HG02943 (cell line): ENCODE measurements around the gene NTRK2.

Experiments
- ATAC-seq: cut with Tn5 transposase; IDR thresholded peaks from one replicate; pipeline ENCODE4 v1.9.1; 2021; ENCODE audit warnings: mild to moderate bottlenecking, low read depth, moderate library complexity; ENCODE audit not compliant: unreplicated experiment

Gene NTRK2

GRCh38 chr9:84953797-84954705 is 284.5 kb downstream of the NTRK2 start:
- peak; percentile 95 for ATAC-seq

DNA sequence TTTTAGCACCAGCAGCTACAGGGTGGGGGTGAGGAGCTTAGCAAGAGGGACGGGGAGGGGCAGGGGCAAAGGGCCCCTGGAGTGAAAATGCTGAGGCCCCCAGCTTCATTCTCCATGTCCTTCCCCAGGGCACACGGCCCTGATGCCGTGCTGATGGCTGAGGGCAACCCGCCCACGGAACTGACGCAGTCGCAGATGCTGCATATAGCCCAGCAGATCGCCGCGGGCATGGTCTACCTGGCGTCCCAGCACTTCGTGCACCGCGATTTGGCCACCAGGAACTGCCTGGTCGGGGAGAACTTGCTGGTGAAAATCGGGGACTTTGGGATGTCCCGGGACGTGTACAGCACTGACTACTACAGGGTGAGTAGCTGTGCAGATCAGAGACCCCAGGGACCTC is 285.6 kb downstream of the NTRK2 start:
- no peak for ATAC-seq

DNA sequence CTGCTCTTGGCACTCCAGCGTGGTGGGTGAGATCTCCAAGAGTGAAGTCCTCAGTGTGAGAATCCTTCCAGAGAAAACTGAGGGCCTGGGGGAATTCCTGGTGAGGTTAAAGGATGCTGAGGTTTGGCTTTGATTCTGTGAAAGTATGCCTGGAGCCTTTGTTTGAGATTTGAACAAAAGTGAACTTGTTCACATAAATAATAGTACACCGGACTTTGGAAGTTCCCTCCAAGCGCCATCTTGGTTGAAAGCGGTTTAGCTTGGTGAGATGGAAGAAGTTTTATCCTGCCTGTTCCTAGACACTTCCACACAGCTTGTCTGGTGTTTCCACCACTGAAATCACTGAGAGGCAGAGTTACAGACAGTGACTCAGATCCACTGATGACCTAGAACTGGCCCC is 286.4 kb downstream of the NTRK2 start:
- no peak for ATAC-seq

DNA sequence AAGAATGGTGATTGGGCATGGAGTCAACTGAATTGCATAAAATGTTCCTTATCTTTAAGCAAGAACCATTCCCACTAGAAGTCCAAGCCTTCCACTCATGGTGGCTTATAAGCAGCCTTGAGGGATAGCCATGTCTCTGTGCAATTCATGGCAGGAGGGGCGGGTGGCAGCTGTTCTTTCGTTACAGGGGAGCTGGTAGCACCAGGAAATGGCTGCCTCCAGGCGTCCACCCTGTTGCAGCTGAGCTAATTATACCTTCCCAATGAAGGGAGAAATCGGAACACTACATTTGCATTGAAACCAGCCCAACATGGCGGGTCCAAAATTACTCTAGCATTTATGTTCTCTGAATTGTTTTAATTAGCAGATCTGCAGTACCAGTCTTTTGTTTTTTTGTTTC is 289.8 kb downstream of the NTRK2 start:
- ATAC-seq = no peak

GRCh38 chr9:84966876-84967830 is 297.6 kb downstream of the NTRK2 start:
- no peak for ATAC-seq

GRCh38 chr9:84969084-84969483 is 299.6 kb downstream of the NTRK2 start:
- no peak for ATAC-seq

DNA sequence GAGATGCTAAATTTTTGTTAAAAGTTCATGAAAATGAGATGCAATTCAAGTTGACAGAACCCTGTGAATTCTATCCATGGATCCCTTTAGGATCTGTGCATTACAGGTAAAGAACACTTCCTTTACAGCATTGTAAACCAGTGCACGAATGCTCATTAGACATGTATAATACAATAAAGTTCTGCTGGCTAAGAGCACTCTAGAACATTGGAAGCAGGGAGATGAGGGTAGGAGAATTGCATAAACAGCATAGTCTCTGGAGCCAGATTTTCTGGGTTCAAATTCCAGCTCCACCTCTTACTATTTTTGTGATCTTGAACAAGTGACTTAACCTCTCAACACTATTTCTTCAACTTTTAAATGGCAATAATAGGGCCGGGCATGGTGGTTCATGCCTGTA is 300.2 kb downstream of the NTRK2 start:
- no peak for ATAC-seq

DNA sequence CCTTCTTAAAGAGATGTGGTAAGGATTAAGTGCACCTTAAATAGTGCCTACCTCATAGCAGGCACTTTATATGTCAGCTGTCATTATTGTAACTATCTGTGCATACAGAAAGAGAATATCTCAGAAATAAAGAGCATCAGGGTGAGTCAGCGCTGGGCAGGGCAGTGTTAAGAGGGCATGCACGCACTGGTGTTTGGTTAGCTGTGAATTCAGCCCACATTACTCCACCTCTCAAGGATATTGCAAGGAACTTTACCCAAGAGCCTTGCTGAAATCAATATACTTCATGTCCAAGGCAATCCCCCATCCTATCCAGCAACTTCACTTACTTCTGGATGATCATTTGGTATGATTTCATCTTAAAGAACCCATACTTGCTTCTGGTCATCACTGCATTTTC is 300.9 kb downstream of the NTRK2 start:
- ATAC-seq = no peak

DNA sequence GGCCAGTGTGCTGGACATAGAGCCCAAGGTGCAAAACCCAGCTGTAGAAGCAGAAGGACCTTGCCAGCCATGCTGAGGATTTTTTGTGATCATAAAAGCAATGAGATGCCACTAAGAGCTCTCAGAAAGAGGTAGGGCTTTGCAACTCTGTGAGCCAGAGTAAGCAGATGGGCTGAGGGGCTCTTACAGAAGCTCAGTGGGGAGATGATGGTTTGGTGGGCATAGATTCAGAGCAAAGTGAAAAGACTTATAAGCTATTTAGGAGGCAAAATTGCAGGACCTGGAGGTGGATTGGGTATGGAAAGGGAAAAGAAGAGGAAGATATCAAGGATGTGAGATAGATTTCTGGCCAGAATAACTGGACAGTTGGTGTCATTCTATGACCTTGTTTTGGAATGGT is 302.0 kb downstream of the NTRK2 start:
- no peak for ATAC-seq

DNA sequence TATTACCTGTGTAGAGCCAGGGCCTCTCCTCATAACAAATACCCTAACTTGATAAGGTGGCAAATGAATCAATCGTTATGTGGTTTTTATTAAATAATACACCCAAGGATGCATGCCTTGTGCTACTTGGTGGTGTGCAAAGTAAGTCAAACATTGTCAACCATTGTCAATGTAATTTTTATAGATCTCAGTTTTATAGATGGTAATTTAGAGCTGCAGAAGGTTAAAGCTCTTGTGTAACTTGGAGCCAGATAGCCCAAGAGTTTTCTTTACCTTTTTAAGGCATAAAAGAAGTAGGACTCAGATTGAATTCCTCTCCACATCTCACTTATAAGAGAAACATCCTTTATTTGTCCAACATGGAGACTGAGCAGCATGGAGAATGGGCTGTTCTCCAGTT is 304.7 kb downstream of the NTRK2 start:
- no peak for ATAC-seq

DNA sequence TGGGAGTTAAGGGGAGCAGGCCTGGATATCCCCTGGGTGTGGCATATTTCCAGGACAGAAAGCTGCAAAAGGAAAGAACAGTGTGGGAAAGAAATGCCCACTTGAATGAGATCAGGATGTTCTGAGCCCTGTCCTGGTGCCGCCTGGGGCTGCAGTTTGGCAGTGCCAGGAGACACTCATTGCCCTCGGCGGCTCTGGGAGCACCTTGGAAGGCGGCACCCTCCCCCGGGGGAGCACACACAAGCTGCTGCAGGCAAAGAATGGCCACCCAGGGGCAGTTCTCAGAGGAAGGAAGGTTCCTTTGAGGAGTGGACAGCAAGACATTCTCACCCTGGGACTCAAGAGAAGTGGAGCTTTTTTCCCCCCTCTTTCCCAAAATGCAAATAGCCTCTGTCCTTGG is 305.3 kb downstream of the NTRK2 start:
- ATAC-seq = no peak

GRCh38 chr9:84975926-84976325 is 306.4 kb downstream of the NTRK2 start:
- no peak for ATAC-seq

DNA sequence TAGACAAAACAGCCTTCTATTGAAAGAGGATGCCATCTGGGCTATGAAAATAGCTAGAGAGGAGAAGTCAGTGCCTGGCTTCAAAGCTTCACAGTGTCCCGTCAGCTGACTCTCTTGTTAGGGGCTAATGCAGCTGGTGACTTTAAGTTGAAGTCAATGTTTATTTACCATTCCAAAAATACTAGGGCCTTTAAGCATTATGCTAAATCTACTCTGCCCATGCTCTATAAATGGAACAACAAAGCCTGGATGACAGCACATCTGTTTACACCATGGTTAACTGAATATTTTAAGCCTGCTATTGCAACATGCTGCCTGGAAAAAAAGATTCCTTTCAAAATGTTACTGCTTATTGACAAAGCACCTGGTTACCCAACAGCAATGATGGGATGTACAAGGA is 309.1 kb downstream of the NTRK2 start:
- no peak for ATAC-seq

DNA sequence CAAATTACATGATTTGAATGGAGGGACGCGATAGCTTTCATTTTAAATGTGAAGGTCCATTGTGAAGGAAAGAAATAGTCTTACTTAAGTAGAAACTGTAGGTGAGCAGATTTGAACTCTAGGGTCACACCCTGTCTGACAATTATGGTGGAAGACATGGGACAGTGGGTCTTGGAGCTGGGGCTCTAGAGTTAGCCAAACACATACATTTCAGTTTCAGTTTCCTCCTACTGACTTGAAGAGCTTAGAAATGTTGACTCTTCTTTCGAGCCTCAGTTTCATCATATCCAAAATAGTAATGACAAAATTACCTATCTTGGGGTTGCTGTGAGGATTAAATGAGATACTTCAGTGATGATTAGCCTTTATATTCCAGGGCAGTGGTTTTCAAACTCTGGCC is 314.2 kb downstream of the NTRK2 start:
- no peak for ATAC-seq

- ATAC-seq = no peak
Observed at GRCh38 chr9:84988621-84989020, 319.1 kb downstream of the NTRK2 start.

DNA sequence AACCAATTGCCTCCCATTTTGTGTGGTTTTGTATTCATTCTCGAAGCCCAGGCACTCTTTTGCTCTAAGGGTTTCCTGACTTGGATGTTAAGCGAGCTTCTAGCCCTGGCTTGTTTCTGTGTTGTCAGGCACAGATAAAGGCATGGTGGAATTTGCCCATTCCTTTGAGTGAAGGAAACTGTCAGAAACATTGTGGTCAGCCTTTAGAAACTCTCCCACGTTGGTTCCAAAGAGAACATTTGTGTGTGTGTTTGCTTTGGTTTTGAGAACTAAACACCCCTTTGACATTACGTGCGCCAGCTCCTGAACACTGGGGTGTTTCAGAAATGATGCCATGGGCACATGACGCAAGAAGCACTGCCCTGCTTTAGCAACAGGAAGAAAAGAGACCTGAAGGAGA is 320.9 kb downstream of the NTRK2 start:
- ATAC-seq = no peak

DNA sequence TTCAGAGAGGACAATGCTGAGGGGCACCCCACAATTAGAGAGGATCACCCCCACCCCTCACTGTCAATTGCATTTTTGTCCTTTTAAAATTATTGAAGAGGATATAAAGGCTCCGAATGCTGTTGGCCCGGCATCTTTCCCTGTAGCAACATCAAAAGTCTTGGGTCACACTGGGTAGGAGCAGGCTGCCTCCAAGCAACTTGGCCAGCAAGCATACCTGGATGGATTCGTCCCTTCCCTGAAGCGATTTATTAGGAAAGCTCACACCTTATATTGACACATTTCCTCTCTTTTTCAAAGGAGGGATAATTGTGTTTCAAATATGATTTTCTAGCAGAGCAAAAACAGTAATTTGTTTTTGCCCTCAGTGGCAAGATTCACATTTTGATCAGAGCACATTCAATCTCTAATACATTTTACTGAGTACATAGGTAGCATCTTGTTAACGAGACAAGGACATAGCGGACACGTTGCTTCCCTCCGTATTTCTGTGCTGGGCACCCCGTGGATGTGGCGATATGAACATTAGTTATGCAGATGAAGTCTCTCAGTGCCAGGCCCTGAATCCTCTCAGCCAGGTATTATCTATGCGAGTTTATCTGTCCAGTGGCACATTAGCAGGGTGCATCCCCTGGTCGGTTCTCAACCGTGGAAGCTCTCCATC is 321.5 kb downstream of the NTRK2 start:
- ATAC-seq = no peak

GRCh38 chr9:84991514-84991870 is 322.0 kb downstream of the NTRK2 start:
- no peak for ATAC-seq

GRCh38 chr9:84992381-84992780 is 322.9 kb downstream of the NTRK2 start:
- no peak for ATAC-seq

DNA sequence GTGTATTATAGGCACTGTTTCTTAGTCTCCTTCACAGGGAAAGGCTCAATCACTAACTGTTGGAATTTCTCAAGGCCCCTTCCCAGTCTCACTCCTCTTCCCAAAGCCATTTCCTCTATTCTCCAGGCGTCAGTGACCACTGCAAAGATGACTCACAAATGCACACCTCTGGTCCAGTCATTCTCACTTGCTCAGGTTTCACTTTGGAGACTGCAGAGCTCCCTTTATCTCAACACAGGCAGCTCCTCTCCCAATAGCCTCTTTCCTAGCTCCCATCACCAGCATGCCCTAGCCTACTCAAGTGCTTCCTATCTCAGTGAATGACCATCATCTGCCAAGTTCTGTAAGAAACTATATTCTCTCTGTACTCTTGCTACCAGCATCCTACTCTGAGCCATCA is 323.6 kb downstream of the NTRK2 start:
- no peak for ATAC-seq

GRCh38 chr9:84996029-84996428 is 326.5 kb downstream of the NTRK2 start:
- ATAC-seq = no peak
